ENCODE data around the gene NT5C2. TPM values are rescaled to one million over a fixed set of nuclear protein-coding genes. Genes with fewer than 3 reads are reported as not detected.

The NT5C2 gene
- total and polyA plus RNA-seq, 7 donors = 37.7 to 61.5 (median 49.2) TPM

- TF ChIP-seq, protein P1, sequence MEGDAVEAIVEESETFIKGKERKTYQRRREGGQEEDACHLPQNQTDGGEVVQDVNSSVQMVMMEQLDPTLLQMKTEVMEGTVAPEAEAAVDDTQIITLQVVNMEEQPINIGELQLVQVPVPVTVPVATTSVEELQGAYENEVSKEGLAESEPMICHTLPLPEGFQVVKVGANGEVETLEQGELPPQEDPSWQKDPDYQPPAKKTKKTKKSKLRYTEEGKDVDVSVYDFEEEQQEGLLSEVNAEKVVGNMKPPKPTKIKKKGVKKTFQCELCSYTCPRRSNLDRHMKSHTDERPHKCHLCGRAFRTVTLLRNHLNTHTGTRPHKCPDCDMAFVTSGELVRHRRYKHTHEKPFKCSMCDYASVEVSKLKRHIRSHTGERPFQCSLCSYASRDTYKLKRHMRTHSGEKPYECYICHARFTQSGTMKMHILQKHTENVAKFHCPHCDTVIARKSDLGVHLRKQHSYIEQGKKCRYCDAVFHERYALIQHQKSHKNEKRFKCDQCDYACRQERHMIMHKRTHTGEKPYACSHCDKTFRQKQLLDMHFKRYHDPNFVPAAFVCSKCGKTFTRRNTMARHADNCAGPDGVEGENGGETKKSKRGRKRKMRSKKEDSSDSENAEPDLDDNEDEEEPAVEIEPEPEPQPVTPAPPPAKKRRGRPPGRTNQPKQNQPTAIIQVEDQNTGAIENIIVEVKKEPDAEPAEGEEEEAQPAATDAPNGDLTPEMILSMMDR (IDR thresholded peaks at IDR 0.05) = no peak
- TF ChIP-seq EP300 (IDR thresholded peaks at IDR 0.05) (no peak), POLR2AphosphoS5 (IDR thresholded peaks at IDR 0.05) (no peak), POLR2A (IDR thresholded peaks at IDR 0.05) (no peak)
- H3K4me3 ChIP-seq = no peak overlapping the region
- H3K4me1 ChIP-seq = peaks cover 0 to 30% (median 15%) of the 10 kb centered on the region in 4 donors
- intact Hi-C loops (cut with DNase I) = no loop called here
- H3K27me3 ChIP-seq = no peaks in the 10 kb centered on the region
- no peaks in the 10 kb centered on the region for H3K9me3 ChIP-seq
- no peaks in the 10 kb centered on the region for H3K36me3 ChIP-seq
- 96 to 97% methylated on average over 6 of the region's 6 CpGs for WGBS, 2 donors
- DNase-seq = no peak
- no peak overlapping the region for H3K27ac ChIP-seq
These were observed 143.8 kb downstream of the NT5C2 start for GRCh38 chr10:103049237-103049636.

- H3K27ac ChIP-seq = no peak overlapping the region
- TF ChIP-seq, protein P1 (IDR thresholded peaks at IDR 0.05) = no peak
- TF ChIP-seq EP300 (IDR thresholded peaks at IDR 0.05) (no peak), POLR2AphosphoS5 (IDR thresholded peaks at IDR 0.05) (no peak), POLR2A (IDR thresholded peaks at IDR 0.05) (no peak)
- WGBS, 2 donors = 95% methylated on average over 3 of the region's 3 CpGs
- no peaks in the 10 kb centered on the region for H3K27me3 ChIP-seq
- intact Hi-C loops (cut with DNase I) = no loop called here
- no peaks in the 10 kb centered on the region for H3K36me3 ChIP-seq
- H3K9me3 ChIP-seq = no peaks in the 10 kb centered on the region
- peaks cover 0 to 30% (median 19%) of the 10 kb centered on the region in 4 donors for H3K4me1 ChIP-seq
- no peak overlapping the region for H3K4me3 ChIP-seq
- DNase-seq = no peak
These were observed 145.7 kb downstream of the NT5C2 start for GRCh38 chr10:103047381-103047780.

- H3K27me3 ChIP-seq = no peaks in the 10 kb centered on the region
- H3K4me1 ChIP-seq = peaks cover 0 to 30% (median 20%) of the 10 kb centered on the region in 4 donors
- 93 to 97% methylated on average over 3 of the region's 3 CpGs for WGBS, 2 donors
- intact Hi-C loops (cut with DNase I) = no loop called here
- no peak for DNase-seq
- H3K9me3 ChIP-seq = no peaks in the 10 kb centered on the region
- H3K27ac ChIP-seq = peak overlapping the region in 2 of 4 donors; percentile 50 to 65
- TF ChIP-seq EP300 (IDR thresholded peaks at IDR 0.05) (no peak), POLR2A (IDR thresholded peaks at IDR 0.05) (no peak)
- TF ChIP-seq, protein P1 (IDR thresholded peaks at IDR 0.05) = no peak
- no peak overlapping the region for H3K4me3 ChIP-seq
- H3K36me3 ChIP-seq = no peaks in the 10 kb centered on the region
These were observed 147.1 kb downstream of the NT5C2 start for GRCh38 chr10:103045961-103046360.

DNA sequence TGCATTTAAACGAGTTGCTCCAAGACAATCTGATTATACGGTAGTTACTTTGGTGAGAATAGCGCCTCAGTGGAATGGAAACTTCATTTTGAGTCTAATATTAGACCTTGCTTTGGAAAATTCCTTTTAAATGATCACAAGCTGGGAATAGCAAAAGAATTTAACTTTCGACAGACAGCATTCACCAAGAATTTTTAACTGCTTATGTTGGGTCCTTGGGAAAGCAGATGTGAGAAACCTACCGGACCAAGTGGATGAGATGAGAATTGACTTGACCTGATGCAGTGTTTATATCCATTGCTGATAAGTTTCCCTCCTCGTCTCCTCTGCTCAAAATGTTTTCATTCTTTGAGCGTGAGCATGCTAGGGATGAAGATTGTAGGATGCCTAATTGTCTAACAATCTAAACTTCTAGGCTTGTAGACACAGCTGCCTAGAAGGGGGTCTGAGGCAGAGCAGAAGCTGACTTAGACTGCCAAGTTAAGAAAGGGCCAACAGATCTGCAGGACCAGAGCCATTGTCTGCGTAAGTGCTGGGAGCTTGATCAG is 148.1 kb downstream of the NT5C2 start:
- WGBS, 2 donors = 79 to 87% methylated on average over 8 of the region's 8 CpGs
- peak overlapping the region; percentile 24 to 65 (median 51) for H3K27ac ChIP-seq

More for the DNA sequence above, 148.1 kb downstream of the NT5C2 start:
- H3K4me3 ChIP-seq = no peak overlapping the region
- intact Hi-C loops (cut with DNase I) = no loop called here
- no peak for DNase-seq
- H3K9me3 ChIP-seq = no peaks in the 10 kb centered on the region
- no peaks in the 10 kb centered on the region for H3K36me3 ChIP-seq
- TF ChIP-seq, protein P1 (IDR thresholded peaks at IDR 0.05) = no peak
- TF ChIP-seq POLR2AphosphoS5 (IDR thresholded peaks at IDR 0.05) = no peak
- no peak for TF ChIP-seq EP300 (IDR thresholded peaks at IDR 0.05)
- no peak for TF ChIP-seq POLR2A (IDR thresholded peaks at IDR 0.05)
- H3K27me3 ChIP-seq = no peaks in the 10 kb centered on the region
- H3K4me1 ChIP-seq = peaks cover 0 to 37% (median 21%) of the 10 kb centered on the region in 4 donors

All from sigmoid colon (tissue), 7 donors.